Measurements from ENCODE around the gene CLDN15.
"Not testable (repeated sequence)": the region's sequence is repeated elsewhere in the genome, so short reads cannot be mapped to it uniquely, and the experiment has no call there.

CLDN15 gene

DNA sequence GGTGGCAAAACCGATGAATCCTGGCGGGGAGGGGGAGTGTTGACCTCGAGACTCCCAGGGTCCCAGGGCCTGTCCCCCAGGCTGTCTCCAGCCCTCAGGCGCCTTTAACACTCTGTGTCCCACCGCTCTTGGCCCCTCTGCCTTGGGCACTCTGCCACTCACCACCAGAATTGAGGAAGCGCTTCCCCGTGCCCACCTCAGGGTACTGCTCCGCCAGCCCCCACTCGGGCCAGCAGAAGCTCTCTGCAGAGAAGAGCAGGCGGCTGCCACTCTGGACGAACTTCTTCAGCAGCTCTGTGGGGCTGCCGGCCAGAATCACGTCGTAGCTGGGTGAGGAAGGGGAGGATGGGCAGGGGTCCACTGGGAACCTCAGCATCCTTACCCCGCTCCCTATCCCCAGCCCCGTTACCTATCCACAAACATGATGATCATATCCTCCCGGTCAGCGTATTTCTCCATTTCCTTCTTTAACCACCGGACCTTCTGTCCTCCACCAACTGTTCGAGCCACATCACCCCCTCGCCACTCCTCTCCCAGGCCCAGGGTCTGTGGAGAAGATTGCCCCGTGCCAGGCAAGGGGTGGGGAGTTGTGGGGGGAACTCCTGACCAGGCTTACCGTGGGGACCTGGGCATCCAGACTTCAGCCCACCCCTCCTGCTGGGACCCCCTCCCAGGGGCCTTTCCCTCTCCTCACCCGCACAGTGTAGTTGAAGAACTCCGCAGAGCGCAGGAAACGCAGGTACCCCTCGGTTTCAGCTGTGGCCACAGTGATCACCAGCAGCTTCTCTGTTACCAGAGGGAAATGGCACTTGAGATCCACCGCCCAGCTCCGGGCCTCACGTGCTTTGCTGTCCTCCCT, 21.4 kb downstream of the CLDN15 start:
- TF ChIP-seq SPI1 (IDR thresholded peaks at IDR 0.05; ENCODE audit: low read depth, low read length) (no peak), POU2F2 (IDR thresholded peaks at IDR 0.05; ENCODE audit: low read depth, low read length) (no peak), TAF1 (IDR thresholded peaks at IDR 0.05; ENCODE audit: low read depth, low read length) (no peak), POLR2AphosphoS5 (IDR thresholded peaks at IDR 0.05; ENCODE audit: low read depth, low read length) (no peak), POLR2A (IDR thresholded peaks at IDR 0.05; ENCODE audit: low read depth, low read length) (no peak), PAX5 (IDR thresholded peaks at IDR 0.05; ENCODE audit: insufficient read depth, low read length, severe bottlenecking) (no peak)
- no peak for FAIRE-seq
- DNase-seq (ENCODE audit: insufficient read length, low spot score): no peak

DNA sequence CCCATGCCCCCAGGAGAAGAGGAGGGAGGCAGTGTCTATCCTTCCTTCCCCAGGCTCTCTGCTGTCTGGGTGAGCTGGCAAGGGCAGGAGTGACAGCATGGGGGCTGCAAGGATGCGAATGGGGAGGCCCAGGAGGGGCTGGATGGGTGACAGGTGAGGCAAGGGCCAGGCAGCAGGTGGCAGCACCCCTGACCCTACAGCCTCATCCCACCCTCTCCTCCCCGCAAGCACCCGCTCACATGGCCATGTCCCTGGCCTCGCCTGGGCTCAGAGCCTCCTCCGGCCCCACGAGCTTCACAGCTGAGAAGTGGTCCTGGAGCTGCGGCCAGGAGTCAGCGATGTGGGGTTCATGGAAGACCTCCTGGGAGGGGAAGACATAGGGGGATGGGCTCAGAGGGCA, 25.6 kb downstream of the CLDN15 start:
- no peak for DNase-seq (ENCODE audit: insufficient read length, low spot score)
- TF ChIP-seq POU2F2 (IDR thresholded peaks at IDR 0.05; ENCODE audit: low read depth, low read length): no peak
- no peak for TF ChIP-seq SPI1 (IDR thresholded peaks at IDR 0.05; ENCODE audit: low read depth, low read length)
- no peak for TF ChIP-seq PAX5 (IDR thresholded peaks at IDR 0.05; ENCODE audit: insufficient read depth, low read length, severe bottlenecking)
- TF ChIP-seq POLR2AphosphoS5 (IDR thresholded peaks at IDR 0.05; ENCODE audit: low read depth, low read length): no peak
- TF ChIP-seq POLR2A (IDR thresholded peaks at IDR 0.05; ENCODE audit: low read depth, low read length): no peak
- TF ChIP-seq TAF1 (IDR thresholded peaks at IDR 0.05; ENCODE audit: low read depth, low read length): no peak

DNA sequence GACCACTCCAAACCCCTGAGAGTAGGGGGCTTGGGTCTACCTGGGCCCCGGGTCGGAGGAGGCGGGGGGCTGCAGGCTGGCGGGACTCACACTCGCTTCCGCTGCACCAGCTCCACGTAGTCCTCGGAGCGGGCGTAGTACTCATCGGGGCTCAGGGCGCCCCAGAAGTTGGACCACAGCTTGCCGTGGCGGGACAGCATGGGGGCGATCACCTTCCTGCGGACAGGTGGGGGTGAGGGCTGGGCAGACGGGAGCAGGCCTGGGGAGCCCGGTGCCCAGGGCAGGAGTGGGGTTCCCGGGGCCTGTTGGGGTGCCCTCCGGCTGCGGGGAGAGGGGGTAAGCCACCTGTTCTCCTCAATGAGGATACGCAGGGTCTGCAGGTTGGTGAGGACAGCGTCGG, 26.1 kb downstream of the CLDN15 start:
- FAIRE-seq (no peak), DNase-seq (ENCODE audit: insufficient read length, low spot score) (no peak)
- TF ChIP-seq PAX5 (IDR thresholded peaks at IDR 0.05; ENCODE audit: insufficient read depth, low read length, severe bottlenecking): no peak
- no peak for TF ChIP-seq POU2F2 (IDR thresholded peaks at IDR 0.05; ENCODE audit: low read depth, low read length)
- TF ChIP-seq POLR2A (IDR thresholded peaks at IDR 0.05; ENCODE audit: low read depth, low read length): no peak
- TF ChIP-seq SPI1 (IDR thresholded peaks at IDR 0.05; ENCODE audit: low read depth, low read length): no peak
- TF ChIP-seq TAF1 (IDR thresholded peaks at IDR 0.05; ENCODE audit: low read depth, low read length): no peak
- TF ChIP-seq POLR2AphosphoS5 (IDR thresholded peaks at IDR 0.05; ENCODE audit: low read depth, low read length): no peak

More for the DNA sequence above, 25.6 kb downstream of the CLDN15 start:
- FAIRE-seq: no peak

DNA sequence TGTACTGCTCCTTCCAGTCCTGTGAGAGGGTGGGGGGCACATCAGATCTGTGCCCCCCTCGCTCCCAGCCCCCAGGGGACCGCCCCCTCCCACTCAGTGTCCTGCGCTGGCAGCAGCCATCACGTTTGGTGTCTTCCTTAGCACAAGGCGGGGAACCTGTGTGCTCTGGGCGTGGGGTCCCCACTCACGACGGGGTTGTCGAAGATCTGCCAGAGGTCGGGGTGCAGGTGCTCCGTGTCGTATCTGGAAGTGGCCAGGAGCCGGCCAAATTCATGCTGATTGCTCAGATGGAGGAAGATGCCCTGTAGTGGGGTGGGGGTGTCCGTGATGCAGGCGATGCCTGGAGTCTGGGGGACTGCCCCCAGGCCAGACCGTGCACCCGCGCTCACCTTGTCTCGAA, 27.5 kb downstream of the CLDN15 start:
- TF ChIP-seq POLR2A (IDR thresholded peaks at IDR 0.05; ENCODE audit: low read depth, low read length) (no peak), TAF1 (IDR thresholded peaks at IDR 0.05; ENCODE audit: low read depth, low read length) (no peak), SPI1 (IDR thresholded peaks at IDR 0.05; ENCODE audit: low read depth, low read length) (no peak), POLR2AphosphoS5 (IDR thresholded peaks at IDR 0.05; ENCODE audit: low read depth, low read length) (no peak), PAX5 (IDR thresholded peaks at IDR 0.05; ENCODE audit: insufficient read depth, low read length, severe bottlenecking) (no peak), POU2F2 (IDR thresholded peaks at IDR 0.05; ENCODE audit: low read depth, low read length) (no peak)
- DNase-seq (ENCODE audit: insufficient read length, low spot score) (no peak), FAIRE-seq (no peak)

- DNase-seq (ENCODE audit: insufficient read length, low spot score): no peak
- TF ChIP-seq TAF1 (IDR thresholded peaks at IDR 0.05; ENCODE audit: low read depth, low read length) (no peak), POLR2A (IDR thresholded peaks at IDR 0.05; ENCODE audit: low read depth, low read length) (no peak), SPI1 (IDR thresholded peaks at IDR 0.05; ENCODE audit: low read depth, low read length) (no peak), PAX5 (IDR thresholded peaks at IDR 0.05; ENCODE audit: insufficient read depth, low read length, severe bottlenecking) (no peak), POLR2AphosphoS5 (IDR thresholded peaks at IDR 0.05; ENCODE audit: low read depth, low read length) (no peak), POU2F2 (IDR thresholded peaks at IDR 0.05; ENCODE audit: low read depth, low read length) (no peak)
- no peak for FAIRE-seq
Measured at GRCh38 chr7:101208794-101209193, 28.8 kb downstream of the CLDN15 start.

DNA sequence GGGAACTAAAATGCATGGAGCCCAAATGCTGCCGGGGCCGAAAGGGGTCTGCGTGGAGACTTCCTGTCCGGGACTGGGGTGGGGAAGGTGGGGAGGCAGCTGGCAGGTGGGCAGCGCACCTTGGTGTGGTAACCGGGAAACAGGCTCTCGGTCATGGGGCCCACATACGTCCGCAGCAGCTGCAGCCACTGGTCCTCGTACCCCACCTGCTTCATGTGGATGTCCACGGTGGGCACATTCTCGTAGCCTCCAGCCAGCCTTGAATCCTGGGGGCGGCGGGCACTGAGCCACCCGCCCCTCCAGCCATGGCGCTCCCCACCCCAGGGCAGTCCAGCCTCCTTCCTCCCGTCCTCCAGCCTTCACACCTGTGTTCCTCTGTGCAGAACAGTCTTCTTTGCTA, 30.1 kb downstream of the CLDN15 start:
- FAIRE-seq (no peak), DNase-seq (ENCODE audit: insufficient read length, low spot score) (no peak)
- TF ChIP-seq POLR2A (IDR thresholded peaks at IDR 0.05; ENCODE audit: low read depth, low read length) (no peak), PAX5 (IDR thresholded peaks at IDR 0.05; ENCODE audit: insufficient read depth, low read length, severe bottlenecking) (no peak), SPI1 (IDR thresholded peaks at IDR 0.05; ENCODE audit: low read depth, low read length) (no peak), POLR2AphosphoS5 (IDR thresholded peaks at IDR 0.05; ENCODE audit: low read depth, low read length) (no peak), TAF1 (IDR thresholded peaks at IDR 0.05; ENCODE audit: low read depth, low read length) (no peak), POU2F2 (IDR thresholded peaks at IDR 0.05; ENCODE audit: low read depth, low read length) (no peak)

GRCh38 chr7:101206665-101207042, 30.9 kb downstream of the CLDN15 start:
- DNase-seq (ENCODE audit: insufficient read length, low spot score) (no peak), FAIRE-seq (no peak)
- no peak for TF ChIP-seq POLR2AphosphoS5 (IDR thresholded peaks at IDR 0.05; ENCODE audit: low read depth, low read length)
- TF ChIP-seq SPI1 (IDR thresholded peaks at IDR 0.05; ENCODE audit: low read depth, low read length): no peak
- no peak for TF ChIP-seq TAF1 (IDR thresholded peaks at IDR 0.05; ENCODE audit: low read depth, low read length)
- no peak for TF ChIP-seq PAX5 (IDR thresholded peaks at IDR 0.05; ENCODE audit: insufficient read depth, low read length, severe bottlenecking)
- TF ChIP-seq POLR2A (IDR thresholded peaks at IDR 0.05; ENCODE audit: low read depth, low read length): no peak
- TF ChIP-seq POU2F2 (IDR thresholded peaks at IDR 0.05; ENCODE audit: low read depth, low read length): no peak

DNA sequence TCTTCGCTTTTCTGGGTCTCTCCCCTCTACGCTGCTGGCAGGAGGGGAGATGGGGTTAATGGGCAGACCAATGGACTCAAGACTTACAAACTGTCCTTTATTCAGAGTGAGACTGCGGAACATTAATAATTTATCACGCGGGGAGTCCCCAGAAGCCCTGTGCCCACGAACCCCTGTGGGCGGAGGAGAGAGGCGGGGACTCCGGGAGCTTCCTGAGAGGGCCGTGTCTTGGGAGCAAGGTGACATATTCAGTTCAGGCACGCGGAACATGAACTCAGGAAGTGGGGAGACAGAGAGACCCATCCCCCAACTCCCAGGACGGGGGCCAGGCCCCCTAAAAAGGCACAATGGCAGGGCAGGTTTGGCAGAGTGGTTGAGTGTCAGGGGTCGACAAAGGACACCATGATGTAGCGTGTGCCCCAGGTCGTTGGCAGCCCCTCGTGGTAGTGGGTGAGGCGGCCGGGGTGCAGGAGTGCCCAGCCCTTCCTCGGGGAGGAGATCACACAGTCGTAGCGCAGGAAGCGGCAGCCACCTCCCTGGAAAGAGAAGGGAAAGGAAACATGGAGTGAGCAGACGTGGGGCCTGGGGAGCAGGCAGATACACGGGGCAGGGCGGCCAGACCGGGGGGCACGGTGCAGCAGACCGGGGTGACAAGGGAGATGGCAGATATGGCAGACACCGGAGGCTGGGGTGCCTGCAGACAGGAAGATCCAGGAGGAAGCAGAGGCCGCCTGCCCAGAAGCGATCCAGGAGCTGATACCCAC, 31.5 kb downstream of the CLDN15 start:
- DNase-seq (ENCODE audit: insufficient read length, low spot score) (no peak), FAIRE-seq (no peak)
- no peak for TF ChIP-seq TAF1 (IDR thresholded peaks at IDR 0.05; ENCODE audit: low read depth, low read length)
- no peak for TF ChIP-seq POU2F2 (IDR thresholded peaks at IDR 0.05; ENCODE audit: low read depth, low read length)

DNA sequence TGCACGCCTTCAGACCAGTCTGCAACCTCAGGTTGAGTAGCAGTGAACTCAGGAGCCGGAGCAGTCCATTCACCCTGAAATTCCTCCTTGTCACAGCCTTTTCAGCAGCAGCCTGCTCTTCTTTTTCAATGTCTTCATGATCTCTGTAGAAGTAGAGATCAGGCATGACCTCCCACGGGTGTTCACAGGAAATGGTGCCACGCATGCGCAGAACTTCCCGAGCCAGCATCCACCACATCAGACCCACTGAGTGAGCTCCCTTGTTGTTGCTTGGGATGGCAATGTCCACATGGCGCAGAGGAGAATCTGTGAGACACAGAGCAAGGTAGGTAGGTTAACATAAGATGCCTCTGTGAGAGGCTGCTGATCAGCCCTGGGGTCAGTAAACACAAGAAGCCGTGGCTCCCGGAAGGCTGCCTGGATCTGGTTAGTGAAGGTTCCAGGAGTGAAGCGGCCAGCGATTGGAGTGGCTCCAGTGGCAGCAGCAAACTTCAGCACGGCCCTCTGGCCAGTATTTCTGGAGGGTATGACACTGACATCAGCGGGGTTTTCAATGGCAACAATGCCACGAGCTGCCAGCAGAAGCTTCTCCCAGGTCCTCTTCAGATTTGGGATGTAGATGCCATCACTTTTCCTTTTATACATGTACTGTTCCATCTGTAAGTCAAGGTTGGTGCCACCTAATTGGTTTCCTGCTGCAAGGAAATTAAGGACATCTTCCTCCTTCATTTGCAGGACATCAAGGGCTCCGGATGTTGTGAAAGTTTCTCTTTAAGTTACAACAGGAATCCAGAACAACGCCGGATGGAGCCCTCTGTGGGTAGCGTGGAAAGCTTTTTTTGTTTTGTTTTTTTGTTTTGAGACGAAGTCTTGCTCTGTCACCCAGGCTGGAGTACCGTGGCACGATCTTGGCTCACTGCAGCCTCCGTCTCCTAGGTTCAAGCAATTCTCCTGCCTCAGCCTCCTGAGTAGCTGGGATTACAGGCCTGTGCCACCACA, 33.6 kb downstream of the CLDN15 start:
- DNase-seq (ENCODE audit: insufficient read length, low spot score): not testable (repeated sequence)
- peak; percentile 56 for FAIRE-seq
